Muscle of back (tissue), 11 donors: Measurements from ENCODE around the gene ANO10. TPM values are rescaled to one million over a fixed set of nuclear protein-coding genes. Genes with fewer than 3 reads are reported as not detected.
"Not testable (repeated sequence)": the region's sequence is repeated elsewhere in the genome, so short reads cannot be mapped to it uniquely, and the experiment has no call there.

ENCODE experiments used
- DNase-seq, 3 donors: peaks; one replicate each; pipeline versions ENCODE4 v3.0.0 to v3.0.0-alpha.2; 2013
- polyA plus RNA-seq, 10 donors: library from polyadenylated mRNA; unstranded; fragments of 120-200 nt; gene quantifications; one replicate each; pipeline ENCODE4 v1.2.1, GENCODE V29; 2013; ENCODE audit not compliant: insufficient read length in 10 of 10

Gene ANO10
- polyA plus RNA-seq, 10 donors = 15.1 to 22.1 (median 17.9) TPM

GRCh38 chr3:43378066-43378935 lies 243.5 kb downstream of the ANO10 start:
- no peak for DNase-seq

GRCh38 chr3:43373560-43373928 lies 248.3 kb downstream of the ANO10 start:
- peak in 1 of 3 donors; percentile 28 for DNase-seq

GRCh38 chr3:43372809-43373559 lies 248.8 kb downstream of the ANO10 start:
- DNase-seq = peak in 1 of 3 donors; percentile 55

GRCh38 chr3:43372007-43372740 lies 249.6 kb downstream of the ANO10 start:
- DNase-seq = no peak

- DNase-seq = no peak
Measured at GRCh38 chr3:43371494-43371893, 250.3 kb downstream of the ANO10 start.

GRCh38 chr3:43370293-43370980 lies 251.4 kb downstream of the ANO10 start:
- DNase-seq = no peak

GRCh38 chr3:43369404-43370292 lies 252.2 kb downstream of the ANO10 start:
- no peak for DNase-seq

- DNase-seq = peak in 1 of 3 donors; percentile 41
Measured at GRCh38 chr3:43366885-43367284, 254.9 kb downstream of the ANO10 start.

- DNase-seq = peak in 1 of 3 donors; percentile 35
Measured at GRCh38 chr3:43366481-43366880, 255.3 kb downstream of the ANO10 start.

- no peak for DNase-seq
Measured at GRCh38 chr3:43365601-43366305, 256.1 kb downstream of the ANO10 start.

- no peak for DNase-seq
Measured at GRCh38 chr3:43364926-43365325, 256.9 kb downstream of the ANO10 start.

- DNase-seq = no peak
Measured at GRCh38 chr3:43364494-43364893, 257.3 kb downstream of the ANO10 start.

GRCh38 chr3:43363621-43364266 lies 258.1 kb downstream of the ANO10 start:
- DNase-seq = peak; percentile 65 to 85 (median 69)

- no peak for DNase-seq
Measured at GRCh38 chr3:43362961-43363360, 258.9 kb downstream of the ANO10 start.

- DNase-seq = no peak
Measured at GRCh38 chr3:43362183-43362582, 259.6 kb downstream of the ANO10 start.

GRCh38 chr3:43361077-43361476 lies 260.7 kb downstream of the ANO10 start:
- no peak for DNase-seq

GRCh38 chr3:43356033-43356432 lies 265.8 kb downstream of the ANO10 start:
- DNase-seq = not testable (repeated sequence)

GRCh38 chr3:43353923-43354670 lies 267.7 kb downstream of the ANO10 start:
- no peak for DNase-seq

GRCh38 chr3:43353393-43353792 lies 268.4 kb downstream of the ANO10 start:
- DNase-seq = no peak
